ENCODE results near the gene ENPP4. TPM values are rescaled to one million over a fixed set of nuclear protein-coding genes. Genes with fewer than 3 reads are reported as not detected.
A peak's percentile ranks its signal among the peaks of the same experiment; 100 is the strongest.

ENPP4 gene
- total RNA-seq, 1 experiment from 2014 or later, result 5.4 TPM

- POLR2A ChIA-PET, result no interaction called here
- in situ Hi-C loops (cut with HindIII; ENCODE audit: low pct_unique_long_range_greater_than_20kb, low sequenced_read_pairs), result no loop called here
Measured at GRCh38 chr6:46090115-46091079, 39.4 kb upstream of the ENPP4 start.

GRCh38 chr6:46091080-46091478 is 38.7 kb upstream of the ENPP4 start:
- intact Hi-C loops (cut with micrococcal nuclease; ENCODE audit: unreplicated experiment) (loop anchor here (5.0 kb wide), 1 partner anchor 131 kb away; no protein-coding TSS in a partner anchor), in situ Hi-C loops (cut with HindIII; ENCODE audit: low pct_unique_long_range_greater_than_20kb, low sequenced_read_pairs) (no loop called here)
- no peak overlapping the region for H3K27ac ChIP-seq (ENCODE audit: low read length)
- H3K27me3 ChIP-seq (ENCODE audit: control insufficient read depth, insufficient read depth, low read length), result no peaks in the 10 kb centered on the region; the same call in 1 of the 2 replicates
- H3K9me3 ChIP-seq (ENCODE audit: control insufficient read depth, insufficient read depth, low read depth, low read length), result no peaks in the 10 kb centered on the region
- CTCF ChIA-PET, result no interaction called here
- POLR2A ChIA-PET, result no interaction called here
- H3K4me3 ChIP-seq (ENCODE audit: low read depth in 2 of 2, low read length in 2 of 2), result no peak overlapping the region
- no peak for DNase-seq (ENCODE audit: low read depth, low spot score)
- no peak for ATAC-seq
- TF ChIP-seq POLR2AphosphoS5 (IDR thresholded peaks at IDR 0.05; ENCODE audit: low read depth, low read length), result no peak
- no peak for TF ChIP-seq SIN3A (IDR thresholded peaks at IDR 0.05; ENCODE audit: borderline replicate concordance, insufficient read depth, low read depth, low read length)
- H3K36me3 ChIP-seq (ENCODE audit: control insufficient read depth, insufficient read depth, low read length), result no peaks in the 10 kb centered on the region
- BruUV-seq (replicated peaks), result no TSS peak
- no peaks in the 10 kb centered on the region for H3K4me1 ChIP-seq (ENCODE audit: control insufficient read depth, insufficient read depth, low read length)

More at GRCh38 chr6:46090115-46091079, 39.4 kb upstream of the ENPP4 start:
- no peak; the same call in 1 of the 2 replicates for ATAC-seq
- intact Hi-C loops (cut with micrococcal nuclease; ENCODE audit: unreplicated experiment), result loop anchor here (1.0 to 5.0 kb wide), 2 partner anchors 132 to 320 kb away; no protein-coding TSS in a partner anchor
- Histone ChIP-seq H3K4me1 (ENCODE audit: control insufficient read depth, insufficient read depth, low read length) (no peaks in the 10 kb centered on the region), H3K27ac (ENCODE audit: low read length) (no peak overlapping the region), H3K27me3 (ENCODE audit: control insufficient read depth, insufficient read depth, low read length) (no peaks in the 10 kb centered on the region; the same call in 1 of the 2 replicates), H3K9me3 (ENCODE audit: control insufficient read depth, insufficient read depth, low read depth, low read length) (no peaks in the 10 kb centered on the region), H3K4me3 (ENCODE audit: low read depth in 2 of 2, low read length in 2 of 2) (no peak overlapping the region), H3K36me3 (ENCODE audit: control insufficient read depth, insufficient read depth, low read length) (no peaks in the 10 kb centered on the region)
- BruUV-seq (replicated peaks), result no TSS peak
- DNase-seq (ENCODE audit: low read depth, low spot score), result peak; percentile 22
- TF ChIP-seq CTCF (IDR thresholded peaks at IDR 0.05), result peak; percentile 84
- no peak for TF ChIP-seq SIN3A (IDR thresholded peaks at IDR 0.05; ENCODE audit: borderline replicate concordance, insufficient read depth, low read depth, low read length)
- TF ChIP-seq REST (IDR thresholded peaks at IDR 0.05; ENCODE audit: insufficient read depth in 1 of 2, low read depth in 2 of 2, low read length in 1 of 2), result no peak
- CTCF ChIA-PET, result interaction anchor here (0.6 to 1.2 kb wide), 6 partner anchors 9 to 1792 kb away, joined by 3 to 9 read pairs (median 4); no protein-coding TSS in a partner anchor

- ChIA-PET POLR2A (no interaction called here), CTCF (no interaction called here)
- Histone ChIP-seq H3K4me3 (ENCODE audit: low read depth in 2 of 2, low read length in 2 of 2) (no peak overlapping the region), H3K4me1 (ENCODE audit: control insufficient read depth, insufficient read depth, low read length) (no peaks in the 10 kb centered on the region), H3K36me3 (ENCODE audit: control insufficient read depth, insufficient read depth, low read length) (no peaks in the 10 kb centered on the region), H3K9me3 (ENCODE audit: control insufficient read depth, insufficient read depth, low read depth, low read length) (no peaks in the 10 kb centered on the region), H3K27me3 (ENCODE audit: control insufficient read depth, insufficient read depth, low read length) (no peaks in the 10 kb centered on the region; the same call in none of the 2 replicates), H3K27ac (ENCODE audit: low read length) (no peak overlapping the region)
- DNase-seq (ENCODE audit: low read depth, low spot score), result no peak
- BruUV-seq (replicated peaks), result no TSS peak
- intact Hi-C loops (cut with micrococcal nuclease; ENCODE audit: unreplicated experiment), result no loop called here
- no peak for ATAC-seq
- in situ Hi-C loops (cut with HindIII; ENCODE audit: low pct_unique_long_range_greater_than_20kb, low sequenced_read_pairs), result no loop called here
- TF ChIP-seq POLR2AphosphoS5 (IDR thresholded peaks at IDR 0.05; ENCODE audit: low read depth, low read length) (no peak), TCF7L2 (IDR thresholded peaks at IDR 0.05; ENCODE audit: low read depth, low read length) (no peak), CTCF (IDR thresholded peaks at IDR 0.05) (no peak), SIN3A (IDR thresholded peaks at IDR 0.05; ENCODE audit: borderline replicate concordance, insufficient read depth, low read depth, low read length) (no peak), REST (IDR thresholded peaks at IDR 0.05; ENCODE audit: insufficient read depth in 1 of 2, low read depth in 2 of 2, low read length in 1 of 2) (no peak)
Measured at GRCh38 chr6:46095251-46095650, 34.5 kb upstream of the ENPP4 start.

All from Panc1 (cell line).